Fibroblast of the conjunctiva (primary cell): ENCODE data around the gene IGFN1.
"Not testable (repeated sequence)": the region's sequence is repeated elsewhere in the genome, so short reads cannot be mapped to it uniquely, and the experiment has no call there.

Source experiments
- DNase-seq: peaks from one replicate; pipeline ENCODE4 v3.0.0-alpha.2; 2010; ENCODE audit warnings: low read depth

The IGFN1 gene

GRCh38 chr1:201248721-201249559, 58.3 kb downstream of the IGFN1 start:
- no peak for DNase-seq

- DNase-seq: no peak
These were observed 59.8 kb downstream of the IGFN1 start for GRCh38 chr1:201250326-201251011.

GRCh38 chr1:201251411-201251810, 60.8 kb downstream of the IGFN1 start:
- DNase-seq: no peak

GRCh38 chr1:201251851-201252430, 61.3 kb downstream of the IGFN1 start:
- no peak for DNase-seq

- no peak for DNase-seq
These were observed 62.3 kb downstream of the IGFN1 start for GRCh38 chr1:201252944-201253371.

GRCh38 chr1:201253411-201253810, 62.8 kb downstream of the IGFN1 start:
- DNase-seq: no peak

GRCh38 chr1:201253906-201254624, 63.4 kb downstream of the IGFN1 start:
- no peak for DNase-seq

GRCh38 chr1:201254625-201255478, 64.2 kb downstream of the IGFN1 start:
- no peak for DNase-seq

- DNase-seq: no peak
These were observed 65.1 kb downstream of the IGFN1 start for GRCh38 chr1:201255479-201256362.

- DNase-seq: not testable (repeated sequence)
These were observed 67.5 kb downstream of the IGFN1 start for GRCh38 chr1:201258132-201258531.

- DNase-seq: no peak
These were observed 68.2 kb downstream of the IGFN1 start for GRCh38 chr1:201258763-201259230.

GRCh38 chr1:201259476-201260235, 69.0 kb downstream of the IGFN1 start:
- no peak for DNase-seq

GRCh38 chr1:201260236-201260590, 69.6 kb downstream of the IGFN1 start:
- no peak for DNase-seq

- DNase-seq: no peak
These were observed 70.2 kb downstream of the IGFN1 start for GRCh38 chr1:201260648-201261311.

GRCh38 chr1:201261771-201262547, 71.3 kb downstream of the IGFN1 start:
- no peak for DNase-seq

GRCh38 chr1:201262963-201263608, 72.5 kb downstream of the IGFN1 start:
- DNase-seq: no peak

- DNase-seq: no peak
These were observed 73.4 kb downstream of the IGFN1 start for GRCh38 chr1:201264072-201264471.

- no peak for DNase-seq
These were observed 73.9 kb downstream of the IGFN1 start for GRCh38 chr1:201264554-201264953.
